BLaER1 (cell line): Measurements from ENCODE around the gene FKBP1A.

Experiments used
- H3K27ac ChIP-seq: shearing (Covaris generic); formaldehyde crosslinking; 2 replicates; pipeline ENCODE4 v1.8.1; 2022
- H3K27me3 ChIP-seq: shearing (Covaris generic); formaldehyde crosslinking; 2 replicates; pipeline ENCODE4 v1.8.1; 2022
- H3K36me3 ChIP-seq: shearing (Covaris generic); formaldehyde crosslinking; 2 replicates; pipeline ENCODE4 v1.8.1; 2022
- H3K4me1 ChIP-seq: shearing (Covaris generic); formaldehyde crosslinking; 2 replicates; pipeline ENCODE4 v1.8.1; 2022
- H3K4me2 ChIP-seq: shearing (Covaris generic); formaldehyde crosslinking; 2 replicates; pipeline ENCODE4 v1.8.1; 2022
- H3K4me3 ChIP-seq: shearing (Covaris generic); formaldehyde crosslinking; 2 replicates; pipeline ENCODE4 v1.8.1; 2022
- H3K9ac ChIP-seq: shearing (Covaris generic); formaldehyde crosslinking; 2 replicates; pipeline ENCODE4 v1.8.1; 2022
- H3K9me3 ChIP-seq: shearing (Covaris generic); formaldehyde crosslinking; 2 replicates; pipeline ENCODE4 v1.8.1; 2022
- H4K20me1 ChIP-seq: shearing (Covaris generic); formaldehyde crosslinking; 2 replicates; pipeline ENCODE4 v1.8.1; 2022
- Cebpa-rat ChIP-seq: shearing (Covaris generic); IDR thresholded peaks from 2 replicates; pipeline ENCODE4 v1.8.1; 2022

The FKBP1A gene

GRCh38 chr20:1392693-1393506, at the start of gene FKBP1A:
TSS of gene FKBP1A (minus strand) at chr20:1393054. CDS start at chr20:1392998, 56 bp downstream.
- no peaks in the 10 kb centered on the region for H3K27me3 ChIP-seq
- peak within 1 kb of the TSS; percentile 98 for H3K27ac ChIP-seq
- H4K20me1 ChIP-seq = peaks cover 43% of the 10 kb centered on the region
- H3K4me1 ChIP-seq = peaks cover 88% of the 10 kb centered on the region
- H3K4me2 ChIP-seq = peak within 1 kb of the TSS; percentile 88
- no peaks in the 10 kb centered on the region; the same call in 1 of the 2 replicates for H3K9me3 ChIP-seq
- peak within 1 kb of the TSS; percentile 97 for H3K9ac ChIP-seq
- no peak for TF ChIP-seq Cebpa-rat
- H3K4me3 ChIP-seq = peak within 1 kb of the TSS; percentile 90
- no peaks in the 10 kb centered on the region; the same call in 1 of the 2 replicates for H3K36me3 ChIP-seq

- Histone ChIP-seq H3K9ac (no peak overlapping the region), H3K36me3 (peaks cover 78% of the 10 kb centered on the region), H3K27ac (no peak overlapping the region), H4K20me1 (peaks cover 44% of the 10 kb centered on the region), H3K9me3 (no peaks in the 10 kb centered on the region), H3K4me3 (no peak overlapping the region), H3K27me3 (no peaks in the 10 kb centered on the region), H3K4me1 (peaks cover 61% of the 10 kb centered on the region), H3K4me2 (peak overlapping the region; percentile 75)
- no peak for TF ChIP-seq Cebpa-rat
Observed at GRCh38 chr20:1442304-1442703, 49.5 kb upstream of the FKBP1A start.

GRCh38 chr20:1441133-1441532, 48.3 kb upstream of the FKBP1A start:
- TF ChIP-seq Cebpa-rat = no peak
- Histone ChIP-seq H3K36me3 (peaks cover 66% of the 10 kb centered on the region), H3K4me2 (no peak overlapping the region), H3K4me3 (no peak overlapping the region), H3K9me3 (no peaks in the 10 kb centered on the region), H3K4me1 (peaks cover 73% of the 10 kb centered on the region), H3K9ac (no peak overlapping the region), H3K27ac (no peak overlapping the region), H4K20me1 (peaks cover 54% of the 10 kb centered on the region), H3K27me3 (no peaks in the 10 kb centered on the region)

GRCh38 chr20:1440024-1440423, 47.2 kb upstream of the FKBP1A start:
- H4K20me1 ChIP-seq = peaks cover 54% of the 10 kb centered on the region
- no peak overlapping the region for H3K4me3 ChIP-seq
- peaks cover 80% of the 10 kb centered on the region for H3K4me1 ChIP-seq
- H3K4me2 ChIP-seq = no peak overlapping the region
- no peak overlapping the region for H3K9ac ChIP-seq
- H3K27me3 ChIP-seq = no peaks in the 10 kb centered on the region
- H3K9me3 ChIP-seq = no peaks in the 10 kb centered on the region
- H3K36me3 ChIP-seq = peaks cover 55% of the 10 kb centered on the region
- no peak overlapping the region for H3K27ac ChIP-seq
- no peak for TF ChIP-seq Cebpa-rat

- peaks cover 49% of the 10 kb centered on the region for H4K20me1 ChIP-seq
Observed at GRCh38 chr20:1438361-1438760, 45.5 kb upstream of the FKBP1A start.

GRCh38 chr20:1437235-1437904, 44.5 kb upstream of the FKBP1A start:
- Histone ChIP-seq H3K4me3 (no peak overlapping the region), H4K20me1 (peaks cover 39% of the 10 kb centered on the region), H3K9ac (no peak overlapping the region), H3K36me3 (peaks cover 29% of the 10 kb centered on the region), H3K9me3 (no peaks in the 10 kb centered on the region), H3K27me3 (no peaks in the 10 kb centered on the region), H3K27ac (no peak overlapping the region), H3K4me1 (peaks cover 68% of the 10 kb centered on the region), H3K4me2 (peak overlapping the region; percentile 57)
- TF ChIP-seq Cebpa-rat = no peak

More at GRCh38 chr20:1438361-1438760, 45.5 kb upstream of the FKBP1A start:
- Histone ChIP-seq H3K9me3 (no peaks in the 10 kb centered on the region), H3K4me2 (peak overlapping the region; percentile 67), H3K27ac (no peak overlapping the region), H3K36me3 (peaks cover 39% of the 10 kb centered on the region), H3K4me3 (no peak overlapping the region), H3K4me1 (peaks cover 78% of the 10 kb centered on the region), H3K27me3 (no peaks in the 10 kb centered on the region), H3K9ac (no peak overlapping the region)
- no peak for TF ChIP-seq Cebpa-rat

GRCh38 chr20:1436263-1436662, 43.4 kb upstream of the FKBP1A start:
- Histone ChIP-seq H3K27me3 (no peaks in the 10 kb centered on the region), H3K9me3 (no peaks in the 10 kb centered on the region), H3K4me2 (no peak overlapping the region), H3K36me3 (peaks cover 18% of the 10 kb centered on the region), H3K27ac (no peak overlapping the region), H3K9ac (no peak overlapping the region), H4K20me1 (peaks cover 32% of the 10 kb centered on the region), H3K4me3 (no peak overlapping the region), H3K4me1 (peaks cover 67% of the 10 kb centered on the region)
- no peak for TF ChIP-seq Cebpa-rat

- Histone ChIP-seq H3K4me1 (peaks cover 61% of the 10 kb centered on the region), H3K4me2 (peak overlapping the region; percentile 83), H3K9ac (no peak overlapping the region), H3K27ac (no peak overlapping the region), H3K4me3 (no peak overlapping the region), H4K20me1 (peaks cover 26% of the 10 kb centered on the region), H3K36me3 (peaks cover 8% of the 10 kb centered on the region; the same call in 1 of the 2 replicates), H3K27me3 (no peaks in the 10 kb centered on the region), H3K9me3 (no peaks in the 10 kb centered on the region)
- TF ChIP-seq Cebpa-rat = no peak
Observed at GRCh38 chr20:1435337-1435699, 42.5 kb upstream of the FKBP1A start.

- Histone ChIP-seq H3K4me2 (peak overlapping the region; percentile 83), H3K27me3 (no peaks in the 10 kb centered on the region), H4K20me1 (peaks cover 20% of the 10 kb centered on the region), H3K4me3 (no peak overlapping the region), H3K36me3 (peaks cover 3% of the 10 kb centered on the region; the same call in 1 of the 2 replicates), H3K4me1 (peaks cover 60% of the 10 kb centered on the region), H3K9me3 (no peaks in the 10 kb centered on the region), H3K9ac (no peak overlapping the region), H3K27ac (no peak overlapping the region)
- TF ChIP-seq Cebpa-rat = no peak
Observed at GRCh38 chr20:1434571-1435336, 41.9 kb upstream of the FKBP1A start.
